Gastroesophageal sphincter (tissue), 4 donors: ENCODE data around the gene TRIM38. TPM values are rescaled to one million over a fixed set of nuclear protein-coding genes. Genes with fewer than 3 reads are reported as not detected.
"Not testable (repeated sequence)": the region's sequence is repeated elsewhere in the genome, so short reads cannot be mapped to it uniquely, and the experiment has no call there.

Source experiments
- ATAC-seq: fragments of 150-250 bp; one replicate; pipeline ENCODE4 v1.9.1; 2016; ENCODE audit warnings: mild to moderate bottlenecking, moderate library complexity
- H3K27ac ChIP-seq, 4 donors: fragments of 200-600 bp; sonication (generic) in 3 of 4; 1 replicate in 3 of 4; 2 replicates in 1 of 4; pipeline ENCODE4 v1.5.1; 2016 to 2019
- H3K27me3 ChIP-seq: fragments of 200-600 bp; sonication (generic); one replicate; pipeline ENCODE4 v1.5.1; 2019
- H3K36me3 ChIP-seq, 2 donors: fragments of 200-600 bp; sonication (generic); one replicate each; pipeline ENCODE4 v1.5.1; 2019; ENCODE audit warnings: control low read depth in 1 of 2
- H3K4me1 ChIP-seq, 3 donors: fragments of 200-600 bp; sonication (generic); 1 replicate in 2 of 3; 2 replicates in 1 of 3; pipeline ENCODE4 v1.5.1; 2016 to 2019; ENCODE audit warnings: control low read depth in 2 of 3
- H3K4me3 ChIP-seq, 2 donors: fragments of 200-600 bp; sonication (generic); one replicate each; pipeline ENCODE4 v1.5.1; 2019; ENCODE audit warnings: mild to moderate bottlenecking in 1 of 2, moderate library complexity in 1 of 2
- H3K9me3 ChIP-seq, 3 donors: fragments of 200-600 bp; sonication (generic); one replicate each; pipeline ENCODE4 v1.5.1; 2017 to 2019; ENCODE audit warnings: control low read depth in 2 of 3
- EP300 ChIP-seq: sonication (generic); formaldehyde crosslinking; IDR thresholded peaks from one replicate; pipeline ENCODE4 v1.6.1; 2017; ENCODE audit warnings: antibody characterized with exemption, mild to moderate bottlenecking
- POLR2A ChIP-seq, 2 donors: fragments of 450-650 bp; IDR thresholded peaks; one replicate each; pipeline ENCODE4 v1.6.1; 2017; ENCODE audit warnings: antibody characterized with exemption in 2 of 2, mild to moderate bottlenecking in 2 of 2, moderate library complexity in 1 of 2
- POLR2AphosphoS5 ChIP-seq: sonication (generic); formaldehyde crosslinking; IDR thresholded peaks from one replicate; pipeline ENCODE4 v1.6.1; 2017; ENCODE audit warnings: antibody characterized with exemption
- WGBS, 2 donors: methylation state at CpG; one replicate each; pipeline ENCODE4 v1.1.5; 2018; ENCODE audit warnings: low coverage in 1 of 2; 5-methylcytosine and 5-hydroxymethylcytosine counted together
- total RNA-seq, 4 donors: library from RNA; depleted of rRNA; stranded (reverse); fragments of >200 nt; gene quantifications; one replicate each; pipeline ENCODE4 v1.1.0, GENCODE V29; 2016
- TF ChIP-seq, protein P1 (sequence below), 4 experiments: fragments of 200-600 bp in 2 of 4; fragments of 450-650 bp in 2 of 4; sonication (generic) in 1 of 4; IDR thresholded peaks; one replicate each; pipeline ENCODE4 v1.5.1; 2017 to 2019; ENCODE audit warnings: antibody characterized with exemption in 4 of 4, mild to moderate bottlenecking in 2 of 4, moderate library complexity in 2 of 4

TRIM38 gene
- total RNA-seq, 4 donors from 2014 or later = 6.1 to 10.4 (median 8.2) TPM

DNA sequence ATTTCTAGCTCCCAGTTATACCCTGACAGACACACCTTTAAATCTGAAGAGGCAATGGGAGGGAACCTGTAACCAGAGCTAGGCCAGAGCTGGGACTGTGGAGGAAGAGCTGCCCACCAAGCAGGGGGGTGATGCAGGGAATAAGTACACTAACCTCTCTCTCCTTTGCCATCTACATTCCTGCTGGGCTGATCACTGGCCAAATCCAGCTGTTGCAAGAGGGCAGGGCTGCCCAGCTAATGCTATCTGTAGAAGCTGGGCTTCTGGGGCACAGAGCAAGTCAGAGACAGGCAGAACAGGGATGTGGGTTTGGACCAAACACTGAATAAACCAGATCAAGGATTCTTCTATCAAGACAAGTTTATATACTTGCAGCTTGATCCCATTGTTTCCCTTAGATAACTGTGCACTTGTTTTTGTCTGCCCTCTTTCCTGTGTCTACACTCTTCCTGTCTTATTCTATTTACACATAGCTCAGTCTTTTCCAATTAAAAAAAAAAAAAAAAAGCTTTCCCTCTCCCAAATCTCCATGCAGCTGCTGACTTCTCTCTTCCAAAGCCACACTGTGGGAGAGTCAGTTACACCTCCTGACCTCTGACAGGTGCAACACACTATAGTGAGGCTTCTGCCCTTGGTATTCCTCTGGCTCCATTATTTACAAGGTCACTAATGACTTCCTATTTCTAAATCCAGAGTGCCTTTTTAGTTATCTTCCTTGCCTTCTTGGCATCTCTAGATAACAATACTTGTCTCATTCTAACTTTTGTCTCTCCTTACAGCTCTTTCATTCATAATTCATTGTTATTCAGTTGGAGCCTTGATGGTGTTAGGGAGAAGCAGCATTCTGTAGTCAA lies 43.7 kb downstream of the TRIM38 start:
- Histone ChIP-seq H3K9me3 (no peaks in the 10 kb centered on the region), H3K4me3 (no peak overlapping the region), H3K36me3 (peaks cover 0 to 18% of the 10 kb centered on the region in 2 donors), H3K27me3 (no peaks in the 10 kb centered on the region), H3K27ac (no peak overlapping the region), H3K4me1 (no peaks in the 10 kb centered on the region)
- no peak for ATAC-seq
- TF ChIP-seq, protein P1, sequence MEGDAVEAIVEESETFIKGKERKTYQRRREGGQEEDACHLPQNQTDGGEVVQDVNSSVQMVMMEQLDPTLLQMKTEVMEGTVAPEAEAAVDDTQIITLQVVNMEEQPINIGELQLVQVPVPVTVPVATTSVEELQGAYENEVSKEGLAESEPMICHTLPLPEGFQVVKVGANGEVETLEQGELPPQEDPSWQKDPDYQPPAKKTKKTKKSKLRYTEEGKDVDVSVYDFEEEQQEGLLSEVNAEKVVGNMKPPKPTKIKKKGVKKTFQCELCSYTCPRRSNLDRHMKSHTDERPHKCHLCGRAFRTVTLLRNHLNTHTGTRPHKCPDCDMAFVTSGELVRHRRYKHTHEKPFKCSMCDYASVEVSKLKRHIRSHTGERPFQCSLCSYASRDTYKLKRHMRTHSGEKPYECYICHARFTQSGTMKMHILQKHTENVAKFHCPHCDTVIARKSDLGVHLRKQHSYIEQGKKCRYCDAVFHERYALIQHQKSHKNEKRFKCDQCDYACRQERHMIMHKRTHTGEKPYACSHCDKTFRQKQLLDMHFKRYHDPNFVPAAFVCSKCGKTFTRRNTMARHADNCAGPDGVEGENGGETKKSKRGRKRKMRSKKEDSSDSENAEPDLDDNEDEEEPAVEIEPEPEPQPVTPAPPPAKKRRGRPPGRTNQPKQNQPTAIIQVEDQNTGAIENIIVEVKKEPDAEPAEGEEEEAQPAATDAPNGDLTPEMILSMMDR (IDR thresholded peaks at IDR 0.05) = no peak
- TF ChIP-seq POLR2AphosphoS5 = no peak
- TF ChIP-seq POLR2A (IDR thresholded peaks at IDR 0.05) = no peak
- TF ChIP-seq EP300 = no peak

DNA sequence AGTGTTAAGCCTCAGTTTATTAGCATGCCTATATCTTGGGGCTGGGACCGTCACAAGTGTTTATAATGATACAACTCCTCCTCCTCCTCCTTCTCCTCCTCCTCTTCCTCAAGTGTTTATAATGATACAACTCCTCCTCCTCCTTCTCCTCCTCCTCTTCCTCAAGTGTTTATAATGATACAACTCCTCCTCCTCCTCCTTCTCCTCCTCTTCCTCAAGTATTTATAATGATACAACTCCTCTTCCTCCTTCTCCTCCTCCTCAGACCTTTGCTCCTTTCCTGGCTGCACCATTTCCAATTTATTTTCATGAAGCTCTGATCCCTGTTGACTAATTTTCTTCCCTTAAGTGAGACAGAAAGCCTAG lies 44.3 kb downstream of the TRIM38 start:
- not testable (repeated sequence) for H3K27me3 ChIP-seq, H3K27ac ChIP-seq, H3K4me1 ChIP-seq, H3K9me3 ChIP-seq, H3K4me3 ChIP-seq, ATAC-seq
- H3K36me3 ChIP-seq = peaks cover 0 to 14% of the 10 kb centered on the region in 2 donors
- WGBS, 2 donors = 36 to 44% methylated on average over 1 of the region's 1 CpG

DNA sequence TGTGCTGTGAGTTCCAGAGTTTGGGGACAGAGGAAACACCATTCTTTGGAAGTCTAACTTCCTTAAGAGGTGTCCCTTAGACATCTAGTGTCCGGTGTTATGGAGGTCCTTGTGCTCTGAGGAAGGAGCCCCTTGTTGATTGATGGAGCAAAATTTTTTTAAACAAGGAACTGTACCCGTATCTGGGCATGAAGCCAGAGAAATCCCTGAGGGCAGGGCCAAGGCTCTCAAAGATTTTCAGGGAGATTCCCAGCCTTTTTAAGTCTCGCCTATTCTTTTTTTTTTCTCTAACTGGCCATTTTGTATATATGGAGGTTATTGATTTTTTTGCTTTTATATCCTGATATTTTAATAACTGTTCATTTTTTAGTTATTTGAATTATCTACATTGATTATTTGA lies 45.9 kb downstream of the TRIM38 start:
- 44 to 100% methylated on average over 1 to 2 of the region's 3 CpGs for WGBS, 2 donors
- H3K36me3 ChIP-seq = peaks cover 0 to 14% of the 10 kb centered on the region in 2 donors
- TF ChIP-seq POLR2A (IDR thresholded peaks at IDR 0.05) = no peak
- TF ChIP-seq EP300 = no peak
- TF ChIP-seq, protein P1 (IDR thresholded peaks at IDR 0.05) = no peak
- no peak for TF ChIP-seq POLR2AphosphoS5
- no peaks in the 10 kb centered on the region for H3K9me3 ChIP-seq
- H3K27me3 ChIP-seq = no peaks in the 10 kb centered on the region
- H3K27ac ChIP-seq = no peak overlapping the region
- H3K4me1 ChIP-seq = no peaks in the 10 kb centered on the region
- ATAC-seq = no peak
- H3K4me3 ChIP-seq = no peak overlapping the region

DNA sequence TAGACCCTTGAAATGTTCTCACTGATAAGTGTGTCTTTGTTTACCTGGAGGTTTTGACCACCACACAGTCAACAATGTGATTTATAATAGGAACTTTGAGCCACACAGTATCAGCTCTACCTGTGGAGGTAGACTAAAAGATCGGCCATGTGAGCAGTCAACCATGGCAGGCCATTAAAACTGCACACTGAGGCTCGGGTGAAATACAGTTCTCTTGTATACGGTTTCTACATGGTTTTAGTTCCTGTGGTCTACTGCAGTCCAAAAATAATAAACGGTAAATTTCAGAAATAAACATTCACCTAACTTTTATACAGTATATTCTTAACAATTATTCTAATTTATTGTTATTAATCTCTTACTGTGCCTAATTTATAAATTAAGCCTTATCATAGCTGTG lies 47.2 kb downstream of the TRIM38 start:
- no peak for TF ChIP-seq EP300
- TF ChIP-seq, protein P1 (IDR thresholded peaks at IDR 0.05) = no peak
- TF ChIP-seq POLR2AphosphoS5 = no peak
- TF ChIP-seq POLR2A (IDR thresholded peaks at IDR 0.05) = no peak
- Histone ChIP-seq H3K27me3 (no peaks in the 10 kb centered on the region), H3K4me3 (no peak overlapping the region), H3K27ac (no peak overlapping the region), H3K36me3 (peaks cover 0 to 12% of the 10 kb centered on the region in 2 donors), H3K4me1 (no peaks in the 10 kb centered on the region), H3K9me3 (no peaks in the 10 kb centered on the region)
- 94 to 100% methylated on average over 4 of the region's 4 CpGs for WGBS, 2 donors
- no peak for ATAC-seq

DNA sequence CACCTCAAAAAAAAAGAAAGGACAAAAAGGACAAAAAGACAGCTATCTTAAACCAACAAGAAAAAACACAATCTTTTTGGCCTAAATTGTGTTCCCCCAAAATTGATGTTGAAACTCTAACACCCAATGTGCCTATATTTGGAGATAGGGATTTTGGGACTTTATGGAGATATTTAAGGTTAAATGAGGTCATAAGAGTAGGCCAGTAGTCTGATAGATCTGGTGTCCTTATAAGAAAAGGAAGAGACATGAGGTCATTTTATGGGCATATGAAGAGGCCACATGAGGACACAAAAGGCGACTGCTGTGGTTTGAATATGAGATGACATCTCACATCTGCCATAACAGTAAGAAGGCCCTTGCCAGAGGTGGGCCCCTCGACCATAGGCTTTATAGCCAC lies 49.5 kb downstream of the TRIM38 start:
- 68 to 89% methylated on average over 2 of the region's 2 CpGs for WGBS, 2 donors
- Histone ChIP-seq H3K27me3 (no peaks in the 10 kb centered on the region), H3K4me1 (peaks cover 0 to 13% (median 0%) of the 10 kb centered on the region in 3 donors), H3K4me3 (no peak overlapping the region), H3K36me3 (no peaks in the 10 kb centered on the region), H3K9me3 (no peaks in the 10 kb centered on the region), H3K27ac (no peak overlapping the region)
- TF ChIP-seq, protein P1 (IDR thresholded peaks at IDR 0.05) = no peak
- TF ChIP-seq EP300 = no peak
- TF ChIP-seq POLR2A (IDR thresholded peaks at IDR 0.05) = no peak
- no peak for TF ChIP-seq POLR2AphosphoS5
- no peak for ATAC-seq

DNA sequence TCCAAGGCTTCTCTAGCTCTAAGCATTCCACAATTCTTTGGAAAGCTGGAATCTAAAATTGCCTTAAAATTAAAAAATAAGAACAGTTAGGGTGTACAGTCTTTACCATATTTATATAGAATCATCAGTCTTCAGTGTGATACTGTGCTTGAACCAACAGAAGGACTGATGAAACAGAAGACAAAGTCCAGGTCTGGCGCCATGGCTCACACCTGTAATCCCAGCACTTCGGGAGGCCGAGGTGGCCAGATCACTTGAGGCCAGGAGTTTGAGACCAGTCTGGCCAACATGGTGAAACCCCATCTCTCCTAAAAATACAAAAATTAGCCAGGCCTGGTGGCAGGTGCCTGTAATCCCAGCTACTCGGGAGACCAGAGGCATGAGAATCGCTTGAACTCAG lies 51.8 kb downstream of the TRIM38 start:
- 98 to 100% methylated on average over 1 to 4 of the region's 5 CpGs for WGBS, 2 donors
- not testable (repeated sequence) for H3K9me3 ChIP-seq, H3K27me3 ChIP-seq, ATAC-seq, H3K4me3 ChIP-seq, H3K36me3 ChIP-seq, H3K27ac ChIP-seq
- peaks cover 0 to 24% (median 0%) of the 10 kb centered on the region in 3 donors for H3K4me1 ChIP-seq
